ENCODE data around the gene SPHK2. TPM values are rescaled to one million over a fixed set of nuclear protein-coding genes. Genes with fewer than 3 reads are reported as not detected.

The SPHK2 gene
- total and polyA plus RNA-seq, 4 donors: 14.6 to 25.4 (median 19.7) TPM

Other genes with a start within 250 kb of the SPHK2 start
- gene KDELR1, start 228.0 kb upstream of the SPHK2 start, total RNA-seq: 100 to 1,000 TPM in 1 of 2 donors, 10 to 100 TPM in 1; 94.0 to 128 TPM
- 100 to 1,000 TPM in 1 of 2 donors, 10 to 100 TPM in 1; 60.7 to 122 TPM for gene KDELR1, start 228.0 kb upstream of the SPHK2 start, polyA plus RNA-seq
- gene GRIN2D, start 225.8 kb upstream of the SPHK2 start, total RNA-seq: 1 to 10 TPM in 1 of 2 donors, under 1 TPM in 1; 0.91 to 4.0 TPM
- under 1 TPM in 1 of 2 donors, not detected in 1; 0.03 TPM for gene GRIN2D, start 225.8 kb upstream of the SPHK2 start, polyA plus RNA-seq
- gene GRWD1, start 173.5 kb upstream of the SPHK2 start, total RNA-seq: 10 to 100 TPM; 21.4 to 25.8 TPM
- 1 to 10 TPM; 7.0 to 9.0 TPM for gene GRWD1, start 173.5 kb upstream of the SPHK2 start, polyA plus RNA-seq
- 1 to 10 TPM; 1.1 TPM for gene KCNJ14, start 163.9 kb upstream of the SPHK2 start, total RNA-seq
- under 1 TPM in 1 of 2 donors, not detected in 1; 0.36 TPM for gene KCNJ14, start 163.9 kb upstream of the SPHK2 start, polyA plus RNA-seq
- 10 to 100 TPM; 56.8 to 61.2 TPM for gene CYTH2, start 150.1 kb upstream of the SPHK2 start, total RNA-seq
- 10 to 100 TPM; 32.7 to 76.6 TPM for gene CYTH2, start 150.1 kb upstream of the SPHK2 start, polyA plus RNA-seq
- 1 to 10 TPM in 1 of 2 donors, under 1 TPM in 1; 0.71 to 4.2 TPM for gene LMTK3, start 107.7 kb upstream of the SPHK2 start, total RNA-seq
- gene LMTK3, start 107.7 kb upstream of the SPHK2 start, polyA plus RNA-seq: 1 to 10 TPM in 1 of 2 donors, under 1 TPM in 1; 0.51 to 1.3 TPM
- gene SULT2B1, start 67.3 kb upstream of the SPHK2 start, total RNA-seq: not detected
- gene SULT2B1, start 67.3 kb upstream of the SPHK2 start, polyA plus RNA-seq: 1 to 10 TPM in 1 of 2 donors, not detected in 1; 2.1 TPM
- not detected for gene SPACA4, start 12.8 kb upstream of the SPHK2 start, total RNA-seq
- under 1 TPM in 1 of 2 donors, not detected in 1; 0.18 TPM for gene SPACA4, start 12.8 kb upstream of the SPHK2 start, polyA plus RNA-seq
- under 1 TPM in 1 of 2 donors, not detected in 1; 0.45 TPM for gene FAM83E, start 4.4 kb upstream of the SPHK2 start, total RNA-seq
- 10 to 100 TPM in 1 of 2 donors, under 1 TPM in 1; 0.74 to 12.3 TPM for gene FAM83E, start 4.4 kb upstream of the SPHK2 start, polyA plus RNA-seq
- 100 to 1,000 TPM; 900 to 909 TPM for gene RPL18, start 328 bp upstream of the SPHK2 start, total RNA-seq
- 1,000 to 10,000 TPM; 2,172 to 2,376 TPM for gene RPL18, start 328 bp upstream of the SPHK2 start, polyA plus RNA-seq
- 10 to 100 TPM in 1 of 2 donors, 1 to 10 TPM in 1; 1.5 to 10.7 TPM for gene DBP, start 17.9 kb downstream of the SPHK2 start, total RNA-seq
- 1 to 10 TPM; 5.3 to 6.8 TPM for gene DBP, start 17.9 kb downstream of the SPHK2 start, polyA plus RNA-seq
- gene CA11, start 26.7 kb downstream of the SPHK2 start, total RNA-seq: 10 to 100 TPM in 1 of 2 donors, 1 to 10 TPM in 1; 6.4 to 12.0 TPM
- gene CA11, start 26.7 kb downstream of the SPHK2 start, polyA plus RNA-seq: 10 to 100 TPM; 13.9 to 59.5 TPM
- under 1 TPM; 0.52 to 0.96 TPM for gene NTN5, start 53.5 kb downstream of the SPHK2 start, total RNA-seq
- gene NTN5, start 53.5 kb downstream of the SPHK2 start, polyA plus RNA-seq: 1 to 10 TPM in 1 of 2 donors, not detected in 1; 2.0 TPM
- not detected for gene FUT2, start 76.5 kb downstream of the SPHK2 start, total RNA-seq
- 1 to 10 TPM in 1 of 2 donors, not detected in 1; 2.8 TPM for gene FUT2, start 76.5 kb downstream of the SPHK2 start, polyA plus RNA-seq
- 1 to 10 TPM in 1 of 2 donors, under 1 TPM in 1; 0.58 to 3.7 TPM for gene MAMSTR, start 100.2 kb downstream of the SPHK2 start, total RNA-seq
- gene MAMSTR, start 100.2 kb downstream of the SPHK2 start, polyA plus RNA-seq: 1 to 10 TPM in 1 of 2 donors, under 1 TPM in 1; 1.00 to 3.3 TPM
- gene RASIP1, start 121.1 kb downstream of the SPHK2 start, total RNA-seq: 10 to 100 TPM; 15.4 to 31.2 TPM
- gene RASIP1, start 121.1 kb downstream of the SPHK2 start, polyA plus RNA-seq: 1 to 10 TPM; 1.8 to 3.4 TPM
- gene IZUMO1, start 127.4 kb downstream of the SPHK2 start, total RNA-seq: 1 to 10 TPM in 1 of 2 donors, under 1 TPM in 1; 0.66 to 1.6 TPM
- under 1 TPM in 1 of 2 donors, not detected in 1; 0.10 TPM for gene IZUMO1, start 127.4 kb downstream of the SPHK2 start, polyA plus RNA-seq
- gene FUT1, start 133.1 kb downstream of the SPHK2 start, total RNA-seq: 1 to 10 TPM; 2.3 to 4.4 TPM
- under 1 TPM in 1 of 2 donors, not detected in 1; 0.05 TPM for gene FUT1, start 133.1 kb downstream of the SPHK2 start, polyA plus RNA-seq
- not detected for gene FGF21, start 136.0 kb downstream of the SPHK2 start, total RNA-seq
- not detected for gene FGF21, start 136.0 kb downstream of the SPHK2 start, polyA plus RNA-seq
- gene BCAT2, start 191.5 kb downstream of the SPHK2 start, total RNA-seq: 10 to 100 TPM; 22.4 to 29.5 TPM
- gene BCAT2, start 191.5 kb downstream of the SPHK2 start, polyA plus RNA-seq: 10 to 100 TPM; 22.5 to 61.6 TPM
- gene HSD17B14, start 217.0 kb downstream of the SPHK2 start, total RNA-seq: 10 to 100 TPM; 13.7 to 16.1 TPM
- 10 to 100 TPM; 14.3 to 18.9 TPM for gene HSD17B14, start 217.0 kb downstream of the SPHK2 start, polyA plus RNA-seq
- 10 to 100 TPM; 94.9 to 97.2 TPM for gene PLEKHA4, start 249.1 kb downstream of the SPHK2 start, total RNA-seq
- 100 to 1,000 TPM; 193 to 223 TPM for gene PLEKHA4, start 249.1 kb downstream of the SPHK2 start, polyA plus RNA-seq

Measured in aorta (tissue), 4 donors.